ENCODE data around the gene FARSA.
A peak's percentile ranks its signal among the peaks of the same experiment; 100 is the strongest.
"Not testable (repeated sequence)": the region's sequence is repeated elsewhere in the genome, so short reads cannot be mapped to it uniquely, and the experiment has no call there.

The FARSA gene

GRCh38 chr19:12953799-12954611 lies 20.5 kb upstream of the FARSA start:
- DNase-seq (ENCODE audit: low spot score): no peak

- no peak for DNase-seq (ENCODE audit: low spot score)
Measured at GRCh38 chr19:12953138-12953798, 19.8 kb upstream of the FARSA start.

GRCh38 chr19:12952488-12953137 lies 19.1 kb upstream of the FARSA start:
- DNase-seq (ENCODE audit: low spot score): no peak

- DNase-seq (ENCODE audit: low spot score): not testable (repeated sequence)
Measured at GRCh38 chr19:12952050-12952449, 18.5 kb upstream of the FARSA start.

- no peak for DNase-seq (ENCODE audit: low spot score)
Measured at GRCh38 chr19:12949363-12950283, 16.1 kb upstream of the FARSA start.

- no peak for DNase-seq (ENCODE audit: low spot score)
Measured at GRCh38 chr19:12948612-12949362, 15.3 kb upstream of the FARSA start.

GRCh38 chr19:12947702-12948611 lies 14.4 kb upstream of the FARSA start:
- no peak for DNase-seq (ENCODE audit: low spot score)

- DNase-seq (ENCODE audit: low spot score): no peak
Measured at GRCh38 chr19:12946731-12947496, 13.4 kb upstream of the FARSA start.

- peak; percentile 55 for DNase-seq (ENCODE audit: low spot score)
Measured at GRCh38 chr19:12946092-12946721, 12.7 kb upstream of the FARSA start.

- DNase-seq (ENCODE audit: low spot score): peak; percentile 98
Measured at GRCh38 chr19:12945479-12946091, 12.1 kb upstream of the FARSA start, which contains the start of gene RAD23A. RAD23A (plus strand) TSS chr19:12945862; CDS start chr19:12945949, 87 bp downstream.

GRCh38 chr19:12944104-12944674 lies 10.7 kb upstream of the FARSA start:
- no peak for DNase-seq (ENCODE audit: low spot score)

- no peak for DNase-seq (ENCODE audit: low spot score)
Measured at GRCh38 chr19:12943437-12944044, 10.0 kb upstream of the FARSA start.

- no peak for DNase-seq (ENCODE audit: low spot score)
Measured at GRCh38 chr19:12940897-12941296, 7.4 kb upstream of the FARSA start.

- no peak for DNase-seq (ENCODE audit: low spot score)
Measured at GRCh38 chr19:12939975-12940423, 6.5 kb upstream of the FARSA start.

GRCh38 chr19:12938779-12939601 lies 5.5 kb upstream of the FARSA start:
- DNase-seq (ENCODE audit: low spot score): no peak
